ENCODE measurements around the gene ARHGEF33.

ARHGEF33 gene

DNA sequence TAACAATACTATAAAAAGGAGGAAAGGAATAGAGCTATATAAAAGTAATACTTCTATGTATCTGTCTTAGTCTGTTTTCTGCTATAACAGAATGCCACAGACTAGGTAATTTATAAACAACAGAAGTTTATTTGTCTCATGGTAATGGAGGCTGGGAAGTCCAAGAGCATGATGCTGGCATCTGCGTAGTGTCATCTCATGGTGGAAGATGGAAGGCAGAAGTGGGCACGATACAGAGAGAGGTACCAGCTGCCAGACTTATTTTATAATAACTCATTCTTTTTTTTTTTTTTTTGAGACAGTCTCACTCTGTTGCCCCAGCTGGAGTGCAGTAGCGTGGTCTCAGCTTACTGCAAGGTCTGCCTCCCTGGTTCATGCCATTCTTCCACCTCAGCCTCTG, 18.2 kb upstream of the ARHGEF33 start:
- TF ChIP-seq REST (IDR thresholded peaks at IDR 0.05; ENCODE audit: insufficient replicate concordance, low read depth) = no peak
- TF ChIP-seq GABPA (IDR thresholded peaks at IDR 0.05; ENCODE audit: low read depth) = no peak
- no peak for TF ChIP-seq SPI1 (IDR thresholded peaks at IDR 0.05; ENCODE audit: borderline replicate concordance, low read depth)
- TF ChIP-seq POLR2AphosphoS5 (IDR thresholded peaks at IDR 0.05; ENCODE audit: low read depth) = no peak
- no peak for TF ChIP-seq CTCF (IDR thresholded peaks at IDR 0.05; ENCODE audit: insufficient read depth, low read length)
- no peaks in the 10 kb centered on the region for H3K27me3 ChIP-seq (ENCODE audit: insufficient read depth, poor library complexity, severe bottlenecking)
- H3K4me3 ChIP-seq (replicated peaks; ENCODE audit: insufficient read depth, low read length) = no peak overlapping the region
- no peak overlapping the region for H3K27ac ChIP-seq (replicated peaks)
- no peak for DNase-seq (ENCODE audit: low read depth in 1 of 2, low spot score in 1 of 2)

GRCh38 chr2:38873763-38874162, 15.9 kb upstream of the ARHGEF33 start:
- no peak for TF ChIP-seq GABPA (IDR thresholded peaks at IDR 0.05; ENCODE audit: low read depth)
- no peak for TF ChIP-seq CTCF (IDR thresholded peaks at IDR 0.05; ENCODE audit: insufficient read depth, low read length)
- no peak for TF ChIP-seq SPI1 (IDR thresholded peaks at IDR 0.05; ENCODE audit: borderline replicate concordance, low read depth)
- TF ChIP-seq POLR2AphosphoS5 (IDR thresholded peaks at IDR 0.05; ENCODE audit: low read depth) = no peak
- TF ChIP-seq REST (IDR thresholded peaks at IDR 0.05; ENCODE audit: insufficient replicate concordance, low read depth) = no peak
- Histone ChIP-seq H3K27me3 (ENCODE audit: insufficient read depth, poor library complexity, severe bottlenecking) (no peaks in the 10 kb centered on the region), H3K27ac (replicated peaks) (no peak overlapping the region), H3K4me3 (replicated peaks; ENCODE audit: insufficient read depth, low read length) (no peak overlapping the region)
- no peak for DNase-seq (ENCODE audit: low read depth in 1 of 2, low spot score in 1 of 2)

- TF ChIP-seq POLR2AphosphoS5 (IDR thresholded peaks at IDR 0.05; ENCODE audit: low read depth) (no peak), REST (IDR thresholded peaks at IDR 0.05; ENCODE audit: insufficient replicate concordance, low read depth) (no peak), GABPA (IDR thresholded peaks at IDR 0.05; ENCODE audit: low read depth) (no peak), CTCF (IDR thresholded peaks at IDR 0.05; ENCODE audit: insufficient read depth, low read length) (no peak), SPI1 (IDR thresholded peaks at IDR 0.05; ENCODE audit: borderline replicate concordance, low read depth) (no peak)
- H3K4me3 ChIP-seq (replicated peaks; ENCODE audit: insufficient read depth, low read length) = peak overlapping the region; percentile 78
- no peak for DNase-seq (ENCODE audit: low read depth in 1 of 2, low spot score in 1 of 2)
- peak overlapping the region; percentile 55 for H3K27ac ChIP-seq (replicated peaks)
- H3K27me3 ChIP-seq (ENCODE audit: insufficient read depth, poor library complexity, severe bottlenecking) = no peaks in the 10 kb centered on the region
Observed at GRCh38 chr2:38875227-38875575, 14.5 kb upstream of the ARHGEF33 start.

All from HL-60 (cell line).